NCI-H226 (cell line): ENCODE results near the gene SNAP91.

ENCODE experiments used
- DNase-seq: peaks from one replicate; pipeline ENCODE4 v3.0.0-alpha.2; 2015

Gene SNAP91

GRCh38 chr6:83536647-83537589, 172.0 kb downstream of the SNAP91 start:
- DNase-seq, result no peak

- no peak for DNase-seq
Observed at GRCh38 chr6:83536034-83536646, 172.8 kb downstream of the SNAP91 start.

GRCh38 chr6:83518816-83519480, 190.0 kb downstream of the SNAP91 start:
- DNase-seq, result no peak

GRCh38 chr6:83517500-83517899, 191.4 kb downstream of the SNAP91 start:
- no peak for DNase-seq

GRCh38 chr6:83514866-83515466, 193.9 kb downstream of the SNAP91 start:
- DNase-seq, result no peak

GRCh38 chr6:83514466-83514865, 194.4 kb downstream of the SNAP91 start:
- DNase-seq, result no peak

- no peak for DNase-seq
Observed at GRCh38 chr6:83511901-83512681, 196.8 kb downstream of the SNAP91 start, which contains the start of gene PRSS35. Gene PRSS35, plus strand, starts transcription at chr6:83512534. Its CDS starts 10,908 bp downstream, at chr6:83523442.

GRCh38 chr6:83511266-83511665, 197.6 kb downstream of the SNAP91 start:
- DNase-seq, result no peak

GRCh38 chr6:83510791-83511190, 198.1 kb downstream of the SNAP91 start:
- no peak for DNase-seq

- DNase-seq, result no peak
Observed at GRCh38 chr6:83509441-83509840, 199.5 kb downstream of the SNAP91 start.

GRCh38 chr6:83505356-83505755, 203.5 kb downstream of the SNAP91 start:
- no peak for DNase-seq
